Measurements from ENCODE around the gene NME2.
A peak's percentile ranks its signal among the peaks of the same experiment; 100 is the strongest.
"Not testable (repeated sequence)": the region's sequence is repeated elsewhere in the genome, so short reads cannot be mapped to it uniquely, and the experiment has no call there.

Gene NME2

GRCh38 chr17:51164911-51165679, 1.1 kb upstream of the NME2 start:
- peak overlapping the region in 1 of 2 donors; percentile 96 for H3K4me3 ChIP-seq (replicated peaks in 1 of 2; ENCODE audit: low read depth in 2 of 2, low read length in 2 of 2)
- DNase-seq (ENCODE audit: low read depth in 2 of 2): no peak
- TF ChIP-seq, protein P1, sequence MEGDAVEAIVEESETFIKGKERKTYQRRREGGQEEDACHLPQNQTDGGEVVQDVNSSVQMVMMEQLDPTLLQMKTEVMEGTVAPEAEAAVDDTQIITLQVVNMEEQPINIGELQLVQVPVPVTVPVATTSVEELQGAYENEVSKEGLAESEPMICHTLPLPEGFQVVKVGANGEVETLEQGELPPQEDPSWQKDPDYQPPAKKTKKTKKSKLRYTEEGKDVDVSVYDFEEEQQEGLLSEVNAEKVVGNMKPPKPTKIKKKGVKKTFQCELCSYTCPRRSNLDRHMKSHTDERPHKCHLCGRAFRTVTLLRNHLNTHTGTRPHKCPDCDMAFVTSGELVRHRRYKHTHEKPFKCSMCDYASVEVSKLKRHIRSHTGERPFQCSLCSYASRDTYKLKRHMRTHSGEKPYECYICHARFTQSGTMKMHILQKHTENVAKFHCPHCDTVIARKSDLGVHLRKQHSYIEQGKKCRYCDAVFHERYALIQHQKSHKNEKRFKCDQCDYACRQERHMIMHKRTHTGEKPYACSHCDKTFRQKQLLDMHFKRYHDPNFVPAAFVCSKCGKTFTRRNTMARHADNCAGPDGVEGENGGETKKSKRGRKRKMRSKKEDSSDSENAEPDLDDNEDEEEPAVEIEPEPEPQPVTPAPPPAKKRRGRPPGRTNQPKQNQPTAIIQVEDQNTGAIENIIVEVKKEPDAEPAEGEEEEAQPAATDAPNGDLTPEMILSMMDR (IDR thresholded peaks at IDR 0.05; ENCODE audit: low read depth, low read length): no peak

- DNase-seq (ENCODE audit: low read depth in 2 of 2): no peak
- peak overlapping the region; percentile 95 to 96 for H3K4me3 ChIP-seq (replicated peaks in 1 of 2; ENCODE audit: low read depth in 2 of 2, low read length in 2 of 2)
- TF ChIP-seq, protein P1 (IDR thresholded peaks at IDR 0.05; ENCODE audit: low read depth, low read length): no peak
These were observed 472 bp upstream of the NME2 start for GRCh38 chr17:51165680-51166197.

GRCh38 chr17:51166987-51167931, 1.0 kb downstream of the NME2 start:
- TF ChIP-seq, protein P1 (IDR thresholded peaks at IDR 0.05; ENCODE audit: low read depth, low read length): peak; percentile 83
- peak; percentile 42 to 46 for DNase-seq (ENCODE audit: low read depth in 2 of 2)
- peak overlapping the region; percentile 95 to 96 for H3K4me3 ChIP-seq (replicated peaks in 1 of 2; ENCODE audit: low read depth in 2 of 2, low read length in 2 of 2)

- no peak overlapping the region for H3K4me3 ChIP-seq (replicated peaks in 1 of 2; ENCODE audit: low read depth in 2 of 2, low read length in 2 of 2)
- DNase-seq (ENCODE audit: low read depth in 2 of 2): no peak
- TF ChIP-seq, protein P1 (IDR thresholded peaks at IDR 0.05; ENCODE audit: low read depth, low read length): no peak
These were observed 3.1 kb downstream of the NME2 start for GRCh38 chr17:51169340-51169739.

DNA sequence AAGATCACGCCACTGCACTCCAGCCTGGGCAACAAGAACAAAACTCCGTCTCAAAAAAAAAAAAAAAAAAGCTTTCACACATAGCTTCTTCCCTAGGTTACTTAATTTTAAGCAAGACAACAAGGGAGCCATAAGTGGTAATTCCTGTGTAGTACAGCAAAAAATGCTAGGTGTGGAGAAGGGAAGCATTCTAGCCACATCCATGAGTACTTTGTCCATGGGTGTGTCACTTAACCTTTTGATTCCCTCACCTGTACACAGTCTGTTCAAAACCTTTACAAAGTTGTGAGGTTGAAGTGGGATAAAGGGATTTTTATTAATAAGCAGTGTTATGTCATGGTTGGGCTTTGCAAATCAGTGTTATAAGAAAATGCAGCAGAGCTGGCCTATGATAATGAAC, 4.5 kb downstream of the NME2 start:
- no peak for DNase-seq (ENCODE audit: low read depth in 2 of 2)
- no peak overlapping the region for H3K4me3 ChIP-seq (replicated peaks in 1 of 2; ENCODE audit: low read depth in 2 of 2, low read length in 2 of 2)
- TF ChIP-seq, protein P1 (IDR thresholded peaks at IDR 0.05; ENCODE audit: low read depth, low read length): no peak

- not testable (repeated sequence) for H3K4me3 ChIP-seq (replicated peaks in 1 of 2; ENCODE audit: low read depth in 2 of 2, low read length in 2 of 2); DNase-seq (ENCODE audit: low read depth in 2 of 2)
These were observed 5.8 kb downstream of the NME2 start for GRCh38 chr17:51172030-51172429.

DNA sequence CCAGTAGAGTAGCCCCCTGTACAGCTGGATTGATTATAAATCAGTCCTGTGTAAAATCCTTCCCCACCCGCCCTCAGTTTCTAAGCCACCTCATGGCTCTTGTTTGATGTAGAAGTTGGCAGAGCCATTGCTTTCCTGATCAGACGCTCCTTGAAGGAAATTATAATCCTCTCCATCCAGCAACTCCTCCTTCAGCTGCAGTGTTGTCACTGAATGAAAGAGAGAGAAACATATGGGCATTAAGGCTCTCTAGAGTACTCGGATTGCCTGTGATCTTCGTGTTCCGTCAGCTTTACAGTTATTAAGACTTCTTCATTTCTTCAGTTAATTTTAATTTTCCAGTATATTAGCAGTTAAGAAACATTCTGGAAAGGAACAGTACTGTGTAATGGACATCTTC, 14.3 kb downstream of the NME2 start:
- DNase-seq (ENCODE audit: low read depth in 2 of 2): no peak
- TF ChIP-seq, protein P1 (IDR thresholded peaks at IDR 0.05; ENCODE audit: low read depth, low read length): no peak
- no peak overlapping the region for H3K4me3 ChIP-seq (replicated peaks in 1 of 2; ENCODE audit: low read depth in 2 of 2, low read length in 2 of 2)
